MM.1S (cell line): ENCODE data around the gene CRISP1.

ENCODE experiments used
- CTCF ChIP-seq: fragments of 300-600 bp; sonication (generic); IDR thresholded peaks from 2 replicates; pipeline ENCODE4 v1.5.1; 2016; ENCODE audit warnings: antibody characterized with exemption, low read length, mixed read lengths
- EZH2phosphoT487 ChIP-seq: fragments of 300-600 bp; sonication (generic); IDR thresholded peaks from 2 replicates; pipeline ENCODE4 v1.6.1; 2018; ENCODE audit warnings: antibody characterized with exemption, low read length

GRCh38 chr6:49905296-49905695 is 39.0 kb upstream of the CRISP1 start:
- TF ChIP-seq CTCF = no peak
- TF ChIP-seq EZH2phosphoT487 = no peak
